C4-2B (cell line): ENCODE results near the gene IL11.

Experiments used
- ZFX ChIP-seq: fragments of 450-650 bp; IDR thresholded peaks from 2 replicates; pipeline ENCODE4 v1.6.1; 2017
- TF ChIP-seq, protein P1 (sequence below): fragments of 450-650 bp; conservative IDR thresholded peaks from 2 replicates; pipeline ENCODE4 v1.5.1; 2017; ENCODE audit warnings: mild to moderate bottlenecking

DNA sequence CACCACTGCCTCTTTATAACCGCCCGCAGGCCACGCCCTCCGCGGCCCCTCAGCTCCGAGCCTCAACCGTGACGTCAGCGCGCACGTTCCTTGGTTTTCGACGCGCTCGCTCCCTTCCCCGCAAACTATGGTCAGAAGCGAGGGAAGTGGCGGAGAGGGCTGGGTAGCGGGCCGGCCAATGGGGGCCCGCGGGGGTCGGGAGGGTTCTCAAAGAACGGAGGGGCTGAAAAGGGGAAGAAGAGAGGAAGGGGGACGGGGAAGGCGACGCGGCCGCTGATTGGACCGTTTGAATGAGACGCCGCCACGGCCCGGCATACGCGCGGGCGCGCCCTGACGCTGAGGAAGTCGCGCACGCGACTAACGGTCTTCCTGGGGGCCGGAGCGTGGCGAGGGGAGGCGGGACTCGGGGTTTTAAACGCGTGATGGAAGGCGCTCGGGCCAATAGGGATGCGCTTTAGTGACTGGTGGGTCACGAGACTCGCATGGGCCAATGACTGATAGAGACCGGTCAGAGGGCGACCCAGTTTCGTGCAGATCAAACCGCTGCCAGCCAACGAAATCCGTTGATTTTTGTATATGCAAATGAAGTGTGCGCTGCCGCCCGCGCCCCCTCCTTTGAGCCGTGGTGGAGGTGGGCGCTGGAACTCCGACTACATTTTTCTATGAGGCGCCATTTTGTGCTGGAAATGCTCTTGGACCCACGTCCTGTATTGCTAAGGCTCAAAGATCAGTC, 37.7 kb upstream of the IL11 start:
- TF ChIP-seq, protein P1, sequence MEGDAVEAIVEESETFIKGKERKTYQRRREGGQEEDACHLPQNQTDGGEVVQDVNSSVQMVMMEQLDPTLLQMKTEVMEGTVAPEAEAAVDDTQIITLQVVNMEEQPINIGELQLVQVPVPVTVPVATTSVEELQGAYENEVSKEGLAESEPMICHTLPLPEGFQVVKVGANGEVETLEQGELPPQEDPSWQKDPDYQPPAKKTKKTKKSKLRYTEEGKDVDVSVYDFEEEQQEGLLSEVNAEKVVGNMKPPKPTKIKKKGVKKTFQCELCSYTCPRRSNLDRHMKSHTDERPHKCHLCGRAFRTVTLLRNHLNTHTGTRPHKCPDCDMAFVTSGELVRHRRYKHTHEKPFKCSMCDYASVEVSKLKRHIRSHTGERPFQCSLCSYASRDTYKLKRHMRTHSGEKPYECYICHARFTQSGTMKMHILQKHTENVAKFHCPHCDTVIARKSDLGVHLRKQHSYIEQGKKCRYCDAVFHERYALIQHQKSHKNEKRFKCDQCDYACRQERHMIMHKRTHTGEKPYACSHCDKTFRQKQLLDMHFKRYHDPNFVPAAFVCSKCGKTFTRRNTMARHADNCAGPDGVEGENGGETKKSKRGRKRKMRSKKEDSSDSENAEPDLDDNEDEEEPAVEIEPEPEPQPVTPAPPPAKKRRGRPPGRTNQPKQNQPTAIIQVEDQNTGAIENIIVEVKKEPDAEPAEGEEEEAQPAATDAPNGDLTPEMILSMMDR, result no peak
- no peak for TF ChIP-seq ZFX
